ENCODE measurements around the gene GMIP. TPM values are rescaled to one million over a fixed set of nuclear protein-coding genes. Genes with fewer than 3 reads are reported as not detected.

GMIP gene
- total and polyA plus RNA-seq, 2 donors (not counting 3 experiments of a cell fraction or from before 2014, with no cell fraction given) = 7.8 to 19.8 TPM

GRCh38 chr19:19602136-19602712 lies 41.2 kb downstream of the GMIP start:
- TF ChIP-seq GATA2 (IDR thresholded peaks at IDR 0.05; ENCODE audit: insufficient read depth, insufficient read length, low read depth, low read length) (no peak), MYC (IDR thresholded peaks at IDR 0.05; ENCODE audit: low read depth, low read length) (no peak), FOS (IDR thresholded peaks at IDR 0.05; ENCODE audit: borderline replicate concordance, insufficient read depth, low read length) (no peak), POLR2AphosphoS5 (IDR thresholded peaks at IDR 0.05; ENCODE audit: insufficient read depth, low read depth, low read length) (no peak)
- CTCF ChIA-PET = interaction anchor here (1.0 to 1.5 kb wide), 3 partner anchors 48 to 70 kb away, joined by 3 to 4 read pairs (median 3); no protein-coding TSS in a partner anchor
- Histone ChIP-seq H3K27me3 (ENCODE audit: control insufficient read depth in 2 of 2, insufficient read depth in 2 of 2, low read length in 2 of 2) (no peaks in the 10 kb centered on the region), H3K9me3 (replicated peaks; ENCODE audit: control insufficient read depth, insufficient read depth, low read length) (no peaks in the 10 kb centered on the region), H4K20me1 (replicated peaks; ENCODE audit: control insufficient read depth, extremely low read depth, insufficient read depth, low read length) (no peaks in the 10 kb centered on the region), H3K9me1 (replicated peaks; ENCODE audit: control insufficient read depth, extremely low read depth, insufficient read depth, low read length) (no peaks in the 10 kb centered on the region), H3K27ac (ENCODE audit: insufficient read depth, low read depth, low read length) (no peak overlapping the region), H3K79me2 (ENCODE audit: control insufficient read depth, insufficient read depth, low read length) (no peaks in the 10 kb centered on the region), H3K4me1 (ENCODE audit: control insufficient read depth, extremely low read depth, insufficient read depth, low read length) (no peaks in the 10 kb centered on the region), H2AFZ (ENCODE audit: low read depth, low read length) (no peak overlapping the region), H3K4me3 (replicated peaks in 1 of 3; ENCODE audit: insufficient read depth in 1 of 3, low read depth in 1 of 3, low read length in 3 of 3) (no peak overlapping the region), H3K4me2 (ENCODE audit: insufficient read depth, low read length) (no peak overlapping the region), H3K36me3 (ENCODE audit: control insufficient read depth in 2 of 2, extremely low read depth in 1 of 2, insufficient read depth in 2 of 2, low read length in 2 of 2) (no peaks in the 10 kb centered on the region), H3K9ac (replicated peaks; ENCODE audit: extremely low read depth, insufficient read depth, low read length) (no peak overlapping the region)
- no TSS peak for BruUV-seq (replicated peaks)
- POLR2A ChIA-PET = no interaction called here
- FAIRE-seq (no peak), DNase-seq (ENCODE audit: low read depth, low spot score) (no peak)
- dilution Hi-C loops (cut with MboI; ENCODE audit: extremely low pct_ligation_motif_present, low sequenced_read_pairs) (no loop called here), intact Hi-C loops (cut with micrococcal nuclease) (no loop called here)

GRCh38 chr19:19600793-19601330 lies 42.6 kb downstream of the GMIP start:
- dilution Hi-C loops (cut with MboI; ENCODE audit: extremely low pct_ligation_motif_present, low sequenced_read_pairs) = no loop called here
- H4K20me1 ChIP-seq (replicated peaks; ENCODE audit: control insufficient read depth, extremely low read depth, insufficient read depth, low read length) = no peaks in the 10 kb centered on the region
- H3K27me3 ChIP-seq (ENCODE audit: control insufficient read depth in 2 of 2, insufficient read depth in 2 of 2, low read length in 2 of 2) = no peaks in the 10 kb centered on the region
- intact Hi-C loops (cut with micrococcal nuclease) = no loop called here
- no peaks in the 10 kb centered on the region for H3K79me2 ChIP-seq (ENCODE audit: control insufficient read depth, insufficient read depth, low read length)
- FAIRE-seq (no peak), DNase-seq (ENCODE audit: low read depth, low spot score) (no peak)
- H3K4me3 ChIP-seq (replicated peaks in 1 of 3; ENCODE audit: insufficient read depth in 1 of 3, low read depth in 1 of 3, low read length in 3 of 3) = no peak overlapping the region
- ChIA-PET POLR2A (no interaction called here), CTCF (no interaction called here)
- H3K4me1 ChIP-seq (ENCODE audit: control insufficient read depth, extremely low read depth, insufficient read depth, low read length) = no peaks in the 10 kb centered on the region
- no peaks in the 10 kb centered on the region for H3K9me1 ChIP-seq (replicated peaks; ENCODE audit: control insufficient read depth, extremely low read depth, insufficient read depth, low read length)
- no peaks in the 10 kb centered on the region for H3K9me3 ChIP-seq (replicated peaks; ENCODE audit: control insufficient read depth, insufficient read depth, low read length)
- H3K4me2 ChIP-seq (ENCODE audit: insufficient read depth, low read length) = no peak overlapping the region
- TF ChIP-seq EZH2 (IDR thresholded peaks at IDR 0.05; ENCODE audit: borderline replicate concordance, low read depth, low read length, severe bottlenecking) = no peak
- no peak for TF ChIP-seq MYC (IDR thresholded peaks at IDR 0.05; ENCODE audit: low read depth, low read length)
- no peak for TF ChIP-seq JUN (IDR thresholded peaks at IDR 0.05; ENCODE audit: borderline replicate concordance, insufficient read depth, insufficient read length, low read depth)
- TF ChIP-seq POLR2AphosphoS5 (IDR thresholded peaks at IDR 0.05; ENCODE audit: insufficient read depth, low read depth, low read length) = no peak
- TF ChIP-seq FOS (IDR thresholded peaks at IDR 0.05; ENCODE audit: borderline replicate concordance, insufficient read depth, low read length) = no peak
- no peak for TF ChIP-seq GATA2 (IDR thresholded peaks at IDR 0.05; ENCODE audit: insufficient read depth, insufficient read length, low read depth, low read length)
- TF ChIP-seq MAX (IDR thresholded peaks at IDR 0.05; ENCODE audit: insufficient read depth, insufficient read length) = no peak
- no peak for TF ChIP-seq CTCF (IDR thresholded peaks at IDR 0.05; ENCODE audit: extremely low read depth in 1 of 2, insufficient read depth in 1 of 2, low read depth in 1 of 2, low read length in 2 of 2)
- TF ChIP-seq POLR2A (IDR thresholded peaks at IDR 0.05; ENCODE audit: low read depth, low read length) = no peak
- H3K9ac ChIP-seq (replicated peaks; ENCODE audit: extremely low read depth, insufficient read depth, low read length) = no peak overlapping the region
- H3K36me3 ChIP-seq (ENCODE audit: control insufficient read depth in 2 of 2, extremely low read depth in 1 of 2, insufficient read depth in 2 of 2, low read length in 2 of 2) = no peaks in the 10 kb centered on the region
- no peak overlapping the region for H3K27ac ChIP-seq (ENCODE audit: insufficient read depth, low read depth, low read length)
- H2AFZ ChIP-seq (ENCODE audit: low read depth, low read length) = no peak overlapping the region
- BruUV-seq (replicated peaks) = no TSS peak

All from endothelial cell of umbilical vein (primary cell).